H1 (cell line): ENCODE measurements around the gene ZNF362. TPM values are rescaled to one million over a fixed set of nuclear protein-coding genes. Genes with fewer than 3 reads are reported as not detected.

Experiments
- CTCF ChIA-PET: fragments of 300-600 bp; sonication (Branson Sonifier 250); formaldehyde crosslinking; loops from one replicate; lab custom pipeline; 2021; ENCODE audit not compliant: partially characterized antibody; lab: Charles Lee
- POLR2A ChIA-PET: fragments of 300-600 bp; sonication (Branson Sonifier 250); formaldehyde crosslinking; loops from one replicate; lab custom pipeline; 2021; ENCODE audit warnings: inconsistent platforms; ENCODE audit not compliant: partially characterized antibody; lab: Charles Lee
- DNase-seq, 2 experiments: peaks; one replicate each; pipeline versions ENCODE4 v3.0.0 to v3.0.0-alpha.2; 2010 to 2022; ENCODE audit warnings: low spot score in 2 of 2, low read depth in 1 of 2, mixed read lengths in 1 of 2
- FAIRE-seq: peaks from 2 replicates; lab custom pipeline; 2011; peaks lifted over from hg19 to GRCh38; lab: Jason Lieb, UNC
- H2AFZ ChIP-seq: 2 replicates; pipeline ENCODE4 v1.8.1; 2012; ENCODE audit warnings: low read length, inconsistent platforms
- H2AK5ac ChIP-seq: 2 replicates; pipeline ENCODE4 v1.6.1; 2013; ENCODE audit warnings: low read depth, low read length
- H2BK120ac ChIP-seq: replicated peaks from 2 replicates; pipeline ENCODE3; 2013; ENCODE audit warnings: low read depth, low read length, inconsistent platforms
- H2BK12ac ChIP-seq: 2 replicates; pipeline ENCODE4 v1.6.1; 2013; ENCODE audit warnings: low read depth, low read length
- H2BK15ac ChIP-seq: 2 replicates; pipeline ENCODE4 v1.6.1; 2013; ENCODE audit warnings: low read length
- H2BK20ac ChIP-seq: 2 replicates; pipeline ENCODE4 v1.6.1; 2013; ENCODE audit warnings: low read length
- H2BK5ac ChIP-seq: 2 replicates; pipeline ENCODE4 v1.6.1; 2013; ENCODE audit warnings: low read depth, low read length
- H3K14ac ChIP-seq: 2 replicates; pipeline ENCODE4 v1.6.1; 2013; ENCODE audit warnings: inconsistent platforms; ENCODE audit not compliant: insufficient read length
- H3K18ac ChIP-seq: 2 replicates; pipeline ENCODE4 v1.6.1; 2013; ENCODE audit warnings: low read length; ENCODE audit errors: extremely low read depth
- H3K23ac ChIP-seq: 2 replicates; pipeline ENCODE4 v1.6.1; 2013; ENCODE audit warnings: inconsistent platforms; ENCODE audit not compliant: insufficient read length
- H3K23me2 ChIP-seq: 2 replicates; pipeline ENCODE4 v1.6.1; 2013; ENCODE audit warnings: low read depth, low read length
- H3K27ac ChIP-seq: 2 replicates; pipeline ENCODE4 v1.6.1; 2011; ENCODE audit warnings: low read depth, low read length, inconsistent platforms
- H3K27me3 ChIP-seq, 4 experiments: replicated peaks in 1 of 4; 1 replicate in 1 of 4; 2 replicates in 3 of 4; pipeline versions ENCODE4 v1.6.1 to v1.8.1; 2011 to 2013; ENCODE audit warnings: low read length in 3 of 4, mild to moderate bottlenecking in 3 of 4, inconsistent platforms in 2 of 4, mixed read lengths in 2 of 4, moderate library complexity in 1 of 4; ENCODE audit not compliant: control insufficient read depth in 3 of 4, insufficient read depth in 3 of 4; ENCODE audit errors: extremely low read depth in 1 of 4
- H3K36me3 ChIP-seq, 4 experiments: 2 replicates each; pipeline versions ENCODE4 v1.6.1 to v1.8.1; 2011 to 2013; ENCODE audit warnings: mild to moderate bottlenecking in 4 of 4, low read length in 3 of 4, moderate library complexity in 2 of 4, control low read depth in 1 of 4, inconsistent platforms in 1 of 4; ENCODE audit not compliant: insufficient read depth in 4 of 4, control insufficient read depth in 2 of 4
- H3K4ac ChIP-seq: replicated peaks from 2 replicates; pipeline ENCODE3; 2013; ENCODE audit warnings: low read length, low read depth, mixed read lengths, inconsistent platforms; ENCODE audit not compliant: insufficient read length
- H3K4me1 ChIP-seq, 4 experiments: replicated peaks in 1 of 4; 1 replicate in 1 of 4; 2 replicates in 3 of 4; pipeline versions ENCODE4 v1.6.1 to v1.8.1; 2011 to 2013; ENCODE audit warnings: low read length in 3 of 4, inconsistent platforms in 2 of 4, mixed read lengths in 1 of 4; ENCODE audit not compliant: insufficient read depth in 4 of 4, control insufficient read depth in 3 of 4
- H3K4me2 ChIP-seq, 2 experiments: 2 replicates each; pipeline versions ENCODE4 v1.6.1 to v1.8.1; 2011 to 2013; ENCODE audit warnings: low read depth in 2 of 2, low read length in 2 of 2, control low read depth in 1 of 2, inconsistent platforms in 1 of 2, mild to moderate bottlenecking in 1 of 2; ENCODE audit not compliant: insufficient read depth in 1 of 2
- H3K4me3 ChIP-seq, 4 experiments: fragments of 200-600, 300-600 bp in 1 of 4; sonication (generic), shearing (Covaris generic), sonication (Bioruptor Twin) in 1 of 4; 2 replicates each; pipeline versions ENCODE4 v1.5.1 to v1.8.1; 2011 to 2016; ENCODE audit warnings: low read length in 4 of 4, low read depth in 3 of 4, control low read depth in 2 of 4, inconsistent platforms in 2 of 4, mild to moderate bottlenecking in 2 of 4, mixed read lengths in 1 of 4, moderate library complexity in 1 of 4; ENCODE audit not compliant: insufficient read depth in 2 of 4; ENCODE audit errors: extremely low read depth in 1 of 4
- H3K56ac ChIP-seq: replicated peaks from 2 replicates; pipeline ENCODE3; 2013; ENCODE audit warnings: low read depth, mild to moderate bottlenecking, mixed read lengths, low read length, inconsistent platforms; ENCODE audit not compliant: insufficient read length
- H3K79me1 ChIP-seq: 2 replicates; pipeline ENCODE4 v1.6.1; 2013; ENCODE audit warnings: low read depth, low read length, control low read depth
- H3K79me2 ChIP-seq, 2 experiments: 2 replicates each; pipeline versions ENCODE4 v1.6.1 to v1.8.1; 2012 to 2013; ENCODE audit warnings: low read length in 2 of 2, mild to moderate bottlenecking in 2 of 2, inconsistent platforms in 1 of 2; ENCODE audit not compliant: insufficient read depth in 2 of 2, control insufficient read depth in 1 of 2
- H3K9ac ChIP-seq, 4 experiments: replicated peaks in 1 of 4; 1 replicate in 1 of 4; 2 replicates in 3 of 4; pipeline versions ENCODE4 v1.6.1 to v1.8.1; 2011 to 2013; ENCODE audit warnings: low read depth in 3 of 4, low read length in 3 of 4, control low read depth in 2 of 4, mild to moderate bottlenecking in 2 of 4, moderate library complexity in 2 of 4, inconsistent platforms in 1 of 4; ENCODE audit errors: extremely low read depth in 1 of 4
- H3K9me3 ChIP-seq, 2 experiments: 2 replicates each; pipeline versions ENCODE4 v1.6.1 to v1.8.1; 2012 to 2013; ENCODE audit warnings: mild to moderate bottlenecking in 2 of 2, moderate library complexity in 2 of 2, control low read depth in 1 of 2, inconsistent platforms in 1 of 2, low read depth in 1 of 2, low read length in 1 of 2, mixed read lengths in 1 of 2; ENCODE audit not compliant: insufficient read depth in 2 of 2
- H4K20me1 ChIP-seq, 2 experiments: replicated peaks in 1 of 2; 2 replicates each; pipeline versions ENCODE3 to v1.8.1; 2011 to 2013; ENCODE audit warnings: inconsistent platforms in 2 of 2, low read length in 2 of 2, mild to moderate bottlenecking in 1 of 2; ENCODE audit not compliant: insufficient read depth in 2 of 2, control insufficient read depth in 1 of 2
- H4K5ac ChIP-seq: 2 replicates; pipeline ENCODE4 v1.6.1; 2013; ENCODE audit warnings: low read length, low read depth, mixed read lengths, inconsistent platforms; ENCODE audit not compliant: insufficient read length
- H4K8ac ChIP-seq: 2 replicates; pipeline ENCODE4 v1.8.0; 2013; ENCODE audit warnings: mild to moderate bottlenecking, moderate library complexity, low read length, inconsistent platforms; ENCODE audit not compliant: insufficient read depth; ENCODE audit errors: extremely low read depth
- H4K91ac ChIP-seq: replicated peaks from 2 replicates; pipeline ENCODE3; 2013; ENCODE audit warnings: low read length, mixed read lengths, inconsistent platforms; ENCODE audit not compliant: insufficient read length
- KDM4A ChIP-seq: IDR thresholded peaks from one replicate; pipeline ENCODE4 v1.7.1; 2012; ENCODE audit warnings: low read depth, mild to moderate bottlenecking, moderate library complexity, low read length, inconsistent platforms; ENCODE audit not compliant: severe bottlenecking
- YY1 ChIP-seq: IDR thresholded peaks from 2 replicates; pipeline ENCODE4 v1.6.1; 2011; ENCODE audit warnings: low read depth, mild to moderate bottlenecking, low read length
- WGBS, 2 experiments: shearing (Covaris generic) in 1 of 2; methylation state at CpG; one replicate each; pipeline versions ENCODE4 v1.1.6 to v1.1.7; 2013 to 2015; ENCODE audit warnings: low lambda C conversion rate in 2 of 2, mixed read lengths in 2 of 2, inconsistent platforms in 1 of 2, low coverage in 1 of 2, missing lambda C conversion rate in 1 of 2; ENCODE audit not compliant: insufficient replicate concordance in 2 of 2, insufficient coverage in 1 of 2, insufficient read length in 1 of 2; ENCODE audit errors: extremely low coverage in 1 of 2, missing lambda C conversion rate in 1 of 2; 5-methylcytosine and 5-hydroxymethylcytosine counted together
- polyA plus RNA-seq, 7 experiments: library from polyadenylated mRNA; depleted of rRNA in 3 of 7; stranded (reverse) in 5 of 7; unstranded in 2 of 7; fragments of >200 nt in 5 of 7; fragments of 200-250 nt in 2 of 7; gene quantifications; 1 replicate in 5 of 7; 2 replicates in 1 of 7; 4 replicates in 1 of 7; pipeline versions ENCODE4 v1.2.1 to v1.2.3, GENCODE V29; 2011 to 2013; ENCODE audit warnings: missing spikeins in 2 of 7, mixed read lengths in 2 of 7
- total RNA-seq: library from RNA; stranded (reverse); fragmentation: NEBNext Ultra II Directional; extraction: Animal tissue kit (Norgen Biotek cat#: 25700); gene quantifications from 2 replicates; pipeline ENCODE4 v1.2.1, GENCODE V29; 2021

Gene ZNF362
- total and polyA plus RNA-seq, 2 of the 8 experiments (the other 6 are each of a cell fraction or from before 2014, with no cell fraction given), result 24.2 to 27.8 TPM

- WGBS, 2 experiments, result 91% methylated on average over 5 of the region's 5 CpGs; no CpG with 5 or more reads in 1 of the 2 experiments
- H3K27ac ChIP-seq, result no peak overlapping the region
Measured at GRCh38 chr1:33305016-33305415, 48.7 kb downstream of the ZNF362 start.

More at GRCh38 chr1:33305016-33305415, 48.7 kb downstream of the ZNF362 start:
- Histone ChIP-seq H3K56ac (no peak overlapping the region), H4K5ac (no peak overlapping the region), H2BK120ac (no peak overlapping the region), H2BK5ac (no peak overlapping the region), H3K14ac (no peak overlapping the region), H2BK12ac (no peak overlapping the region), H3K27me3 (peaks cover 11 to 23% (median 21%) of the 10 kb centered on the region in 4 experiments), H3K36me3 (peaks cover 0 to 4% (median 0%) of the 10 kb centered on the region in 4 experiments; a peak in 2 of 8 replicates), H4K20me1 (no peaks in the 10 kb centered on the region), H2AK5ac (no peak overlapping the region), H3K18ac (no peak overlapping the region), H3K4me1 (peaks cover 0 to 14% (median 3%) of the 10 kb centered on the region in 4 experiments; a peak in 5 of 7 replicates), H3K4me2 (no peak overlapping the region), H3K9ac (no peak overlapping the region), H3K4ac (no peak overlapping the region), H3K23ac (no peak overlapping the region), H3K79me2 (no peaks in the 10 kb centered on the region), H4K91ac (no peak overlapping the region), H3K79me1 (no peaks in the 10 kb centered on the region), H2BK20ac (no peak overlapping the region), H3K4me3 (no peak overlapping the region), H2AFZ (no peak overlapping the region), H2BK15ac (no peak overlapping the region), H4K8ac (no peak overlapping the region), H3K23me2 (peaks cover 7% of the 10 kb centered on the region; the same call in 1 of the 2 replicates), H3K9me3 (peaks cover 0 to 12% of the 10 kb centered on the region in 2 experiments; a peak in 1 of 4 replicates)
- FAIRE-seq (no peak), DNase-seq (no peak)
- CTCF ChIA-PET, result interaction anchor here (1.3 to 3.9 kb wide), 4 partner anchors 8 to 166 kb away, joined by 4 to 31 read pairs (median 8); no protein-coding TSS in a partner anchor
- TF ChIP-seq KDM4A, result no peak
- no peak for TF ChIP-seq YY1
- POLR2A ChIA-PET, result no interaction called here
